WTC11 (cell line): Measurements from ENCODE around the gene EFCAB5. TPM values are rescaled to one million over a fixed set of nuclear protein-coding genes. Genes with fewer than 3 reads are reported as not detected.

Experiments used
- ATAC-seq: fragments of 200-7000 bp; cut with Tn5 transposase; 2 replicates; pipeline ENCODE4 v1.10.0; 2021; ENCODE audit warnings: mild to moderate bottlenecking, moderate library complexity
- CTCF ChIA-PET: fragments of 300-600 bp; sonication (Branson Sonifier 250); formaldehyde crosslinking; loops from one replicate; lab custom pipeline; 2021; ENCODE audit warnings: antibody characterized with exemption; lab: Charles Lee
- POLR2A ChIA-PET: fragments of 350-600 bp; sonication (Branson Sonifier 250); formaldehyde crosslinking; loops from one replicate; lab custom pipeline; 2021; ENCODE audit warnings: antibody characterized with exemption; lab: Charles Lee
- DNase-seq: peaks from one replicate; pipeline ENCODE4 v3.0.0; 2021; ENCODE audit warnings: low spot score
- H3K27ac Mint-ChIP-seq: 2 replicates; pipeline ENCODE4 v1.8.0; 2021; ENCODE audit warnings: mixed read lengths
- H3K27me3 Mint-ChIP-seq: 2 replicates; pipeline ENCODE4 v1.8.0; 2021; ENCODE audit warnings: low read depth, mild to moderate bottlenecking, moderate library complexity, mixed read lengths
- H3K36me3 Mint-ChIP-seq: 2 replicates; pipeline ENCODE4 v1.8.0; 2021; ENCODE audit warnings: mixed read lengths
- H3K4me1 Mint-ChIP-seq: 2 replicates; pipeline ENCODE4 v1.8.0; 2022; ENCODE audit warnings: mixed read lengths
- H3K4me3 Mint-ChIP-seq: 2 replicates; pipeline ENCODE4 v1.8.0; 2021; ENCODE audit warnings: mild to moderate bottlenecking, moderate library complexity, mixed read lengths
- H3K9me3 Mint-ChIP-seq: 2 replicates; pipeline ENCODE4 v1.8.0; 2021; ENCODE audit warnings: mixed read lengths
- ATF3 ChIP-seq: sonication (generic); formaldehyde crosslinking; conservative IDR thresholded peaks from 2 replicates; pipeline ENCODE4 v1.8.1; 2022; ENCODE audit warnings: mild to moderate bottlenecking, missing genetic modification reagents
- CBFB ChIP-seq: sonication (generic); formaldehyde crosslinking; IDR thresholded peaks from 2 replicates; pipeline ENCODE4 v1.8.1; 2022; ENCODE audit warnings: mild to moderate bottlenecking, low read depth, missing genetic modification reagents
- CTCF ChIP-seq: fragments of 200-600 bp; IDR thresholded peaks from 2 replicates; pipeline ENCODE4 v1.8.0; 2022; ENCODE audit warnings: antibody characterized with exemption
- E2F1 ChIP-seq: sonication (generic); formaldehyde crosslinking; IDR thresholded peaks from 2 replicates; pipeline ENCODE4 v1.8.0; 2022; ENCODE audit warnings: mild to moderate bottlenecking, missing genetic modification reagents
- ETV6 ChIP-seq: sonication (generic); formaldehyde crosslinking; IDR thresholded peaks from 2 replicates; pipeline ENCODE4 v1.8.1; 2022; ENCODE audit warnings: mild to moderate bottlenecking, missing genetic modification reagents
- GRHL2 ChIP-seq: fragments of 250-450 bp; sonication (Bioruptor Pico); IDR thresholded peaks from 2 replicates; pipeline ENCODE4 v1.8.0; 2022; ENCODE audit warnings: mild to moderate bottlenecking, moderate library complexity; ENCODE audit not compliant: insufficient replicate concordance, severe bottlenecking
- GTF2I ChIP-seq: fragments of 250-450 bp; sonication (Bioruptor Pico); conservative IDR thresholded peaks from 2 replicates; pipeline ENCODE4 v1.4.0; 2021; ENCODE audit warnings: mild to moderate bottlenecking
- JUN ChIP-seq: sonication (generic); formaldehyde crosslinking; IDR thresholded peaks from 2 replicates; pipeline ENCODE4 v1.8.0; 2023; ENCODE audit warnings: mild to moderate bottlenecking, missing genetic modification reagents
- MYBL2 ChIP-seq: sonication (generic); formaldehyde crosslinking; IDR thresholded peaks from 2 replicates; pipeline ENCODE4 v1.8.1; 2023; ENCODE audit warnings: mild to moderate bottlenecking, moderate library complexity, missing genetic modification reagents
- NR2C2 ChIP-seq: sonication (generic); formaldehyde crosslinking; IDR thresholded peaks from 2 replicates; pipeline ENCODE4 v1.8.0; 2022; ENCODE audit warnings: mild to moderate bottlenecking, missing genetic modification reagents
- PRRX2 ChIP-seq: fragments of 250-450 bp; sonication (Bioruptor Pico); IDR thresholded peaks from 2 replicates; pipeline ENCODE4 v1.8.0; 2021; ENCODE audit warnings: mild to moderate bottlenecking
- SMAD3 ChIP-seq: sonication (generic); formaldehyde crosslinking; IDR thresholded peaks from 2 replicates; pipeline ENCODE4 v1.8.0; 2022; ENCODE audit warnings: missing genetic modification reagents, mild to moderate bottlenecking, borderline replicate concordance
- SP1 ChIP-seq: sonication (generic); formaldehyde crosslinking; conservative IDR thresholded peaks from 2 replicates; pipeline ENCODE4 v1.8.1; 2022; ENCODE audit warnings: missing genetic modification reagents
- ZNF219 ChIP-seq: sonication (generic); formaldehyde crosslinking; IDR thresholded peaks from 2 replicates; pipeline ENCODE4 v1.8.0; 2023; ENCODE audit warnings: missing genetic modification reagents, mild to moderate bottlenecking, borderline replicate concordance
- total RNA-seq: library from RNA; stranded (reverse); gene quantifications from 3 replicates; pipeline ENCODE4 v1.2.3, GENCODE V29; 2021
- TF ChIP-seq, protein P1 (sequence below): sonication (generic); formaldehyde crosslinking; IDR thresholded peaks from 2 replicates; pipeline ENCODE4 v1.8.0; 2023; ENCODE audit warnings: mild to moderate bottlenecking, missing genetic modification reagents
- TF ChIP-seq, protein P2 (sequence below): sonication (generic); formaldehyde crosslinking; IDR thresholded peaks from 2 replicates; pipeline ENCODE4 v1.8.0; 2022; ENCODE audit warnings: mild to moderate bottlenecking, missing genetic modification reagents
- TF ChIP-seq, protein P3 (sequence below): fragments of 250-450 bp; sonication (Bioruptor Pico); IDR thresholded peaks from 2 replicates; pipeline ENCODE4 v1.8.0; 2021; ENCODE audit warnings: mild to moderate bottlenecking
- TF ChIP-seq, protein P4 (sequence below): sonication (generic); formaldehyde crosslinking; IDR thresholded peaks from 2 replicates; pipeline ENCODE4 v1.8.1; 2022; ENCODE audit warnings: mild to moderate bottlenecking, missing genetic modification reagents, moderate library complexity, borderline replicate concordance

EFCAB5 gene
- total RNA-seq, 1 experiment from 2014 or later, result 0.59 TPM

DNA sequence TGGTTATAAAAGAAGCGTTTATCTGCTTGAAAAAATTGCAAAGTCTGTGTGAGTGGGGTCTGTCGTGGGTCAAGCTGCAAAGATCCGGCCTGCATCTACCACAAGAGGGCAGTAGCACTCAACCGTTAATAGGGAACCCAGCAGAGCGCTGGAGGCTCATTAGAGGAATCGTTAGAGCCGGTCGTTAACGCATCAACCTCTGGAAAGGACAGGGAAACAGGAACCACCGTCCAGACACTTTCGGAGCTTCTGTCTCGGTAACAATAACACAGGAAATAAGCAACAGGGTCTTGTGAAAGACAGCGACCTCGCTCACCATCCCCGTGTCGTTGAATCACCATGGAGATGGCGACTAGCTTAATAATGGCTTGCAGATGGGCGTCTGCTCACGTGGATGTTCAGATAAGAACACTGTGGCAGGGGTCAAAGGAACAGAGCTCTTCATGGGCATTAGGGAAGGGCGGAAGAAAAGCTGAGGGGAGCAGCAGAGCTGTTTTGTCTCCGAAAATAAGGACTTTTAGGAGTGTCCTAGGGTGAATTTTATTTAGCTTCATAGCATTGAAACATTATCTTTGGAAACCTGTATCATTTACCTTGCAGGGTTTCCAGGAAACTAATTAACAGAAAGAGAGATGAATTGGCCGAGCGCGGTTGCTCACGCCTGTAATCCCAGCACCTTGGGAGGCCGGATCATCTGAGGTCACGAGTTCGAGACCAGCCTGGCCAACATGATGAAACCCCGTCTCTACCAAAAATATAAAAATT is 163.3 kb downstream of the EFCAB5 start:
- CTCF ChIA-PET, result interaction anchor here (0.5 to 6.9 kb wide), 61 partner anchors 9 to 1457 kb away, joined by 3 to 114 read pairs (median 4); partner anchors contain the start of genes CRLF3, GOSR1, NSRP1 and SLC6A4
- H3K9me3 Mint-ChIP-seq, result no peaks in the 10 kb centered on the region
- POLR2A ChIA-PET, result interaction anchor here (1.1 kb wide), 1 partner anchor 12 kb away, joined by 3 read pairs; no protein-coding TSS in a partner anchor
- peak overlapping the region; percentile 72 for H3K4me3 Mint-ChIP-seq
- H3K36me3 Mint-ChIP-seq, result no peaks in the 10 kb centered on the region
- TF ChIP-seq CTCF (peak; percentile 61), E2F1 (CRISPR knock-in tag) (no peak), JUN (CRISPR knock-in tag) (no peak)
- H3K27ac Mint-ChIP-seq, result peak overlapping the region; percentile 79
- ATAC-seq, result peak; percentile 96
- peak; percentile 78 for DNase-seq
- no peaks in the 10 kb centered on the region for H3K27me3 Mint-ChIP-seq
- H3K4me1 Mint-ChIP-seq, result peaks cover 5% of the 10 kb centered on the region; the same call in 1 of the 2 replicates

GRCh38 chr17:30112794-30113193 is 171.4 kb downstream of the EFCAB5 start:
- POLR2A ChIA-PET, result no interaction called here
- Mint-ChIP-seq H3K36me3 (no peaks in the 10 kb centered on the region), H3K9me3 (no peaks in the 10 kb centered on the region), H3K27ac (no peak overlapping the region), H3K27me3 (no peaks in the 10 kb centered on the region), H3K4me1 (peaks cover 2% of the 10 kb centered on the region), H3K4me3 (no peak overlapping the region)
- no peak for DNase-seq
- no peak for ATAC-seq
- TF ChIP-seq CBFB (CRISPR knock-in tag), result no peak
- CTCF ChIA-PET, result interaction anchor here (1.7 to 2.3 kb wide), 3 partner anchors 8 to 17 kb away, joined by 6 to 16 read pairs (median 7); no protein-coding TSS in a partner anchor

- ATAC-seq, result no peak
- TF ChIP-seq, protein P1, sequence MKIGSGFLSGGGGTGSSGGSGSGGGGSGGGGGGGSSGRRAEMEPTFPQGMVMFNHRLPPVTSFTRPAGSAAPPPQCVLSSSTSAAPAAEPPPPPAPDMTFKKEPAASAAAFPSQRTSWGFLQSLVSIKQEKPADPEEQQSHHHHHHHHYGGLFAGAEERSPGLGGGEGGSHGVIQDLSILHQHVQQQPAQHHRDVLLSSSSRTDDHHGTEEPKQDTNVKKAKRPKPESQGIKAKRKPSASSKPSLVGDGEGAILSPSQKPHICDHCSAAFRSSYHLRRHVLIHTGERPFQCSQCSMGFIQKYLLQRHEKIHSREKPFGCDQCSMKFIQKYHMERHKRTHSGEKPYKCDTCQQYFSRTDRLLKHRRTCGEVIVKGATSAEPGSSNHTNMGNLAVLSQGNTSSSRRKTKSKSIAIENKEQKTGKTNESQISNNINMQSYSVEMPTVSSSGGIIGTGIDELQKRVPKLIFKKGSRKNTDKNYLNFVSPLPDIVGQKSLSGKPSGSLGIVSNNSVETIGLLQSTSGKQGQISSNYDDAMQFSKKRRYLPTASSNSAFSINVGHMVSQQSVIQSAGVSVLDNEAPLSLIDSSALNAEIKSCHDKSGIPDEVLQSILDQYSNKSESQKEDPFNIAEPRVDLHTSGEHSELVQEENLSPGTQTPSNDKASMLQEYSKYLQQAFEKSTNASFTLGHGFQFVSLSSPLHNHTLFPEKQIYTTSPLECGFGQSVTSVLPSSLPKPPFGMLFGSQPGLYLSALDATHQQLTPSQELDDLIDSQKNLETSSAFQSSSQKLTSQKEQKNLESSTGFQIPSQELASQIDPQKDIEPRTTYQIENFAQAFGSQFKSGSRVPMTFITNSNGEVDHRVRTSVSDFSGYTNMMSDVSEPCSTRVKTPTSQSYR (CRISPR knock-in tag), result no peak
- TF ChIP-seq, protein P2, sequence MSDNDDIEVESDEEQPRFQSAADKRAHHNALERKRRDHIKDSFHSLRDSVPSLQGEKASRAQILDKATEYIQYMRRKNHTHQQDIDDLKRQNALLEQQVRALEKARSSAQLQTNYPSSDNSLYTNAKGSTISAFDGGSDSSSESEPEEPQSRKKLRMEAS (CRISPR knock-in tag), result no peak
- TF ChIP-seq, protein P3, sequence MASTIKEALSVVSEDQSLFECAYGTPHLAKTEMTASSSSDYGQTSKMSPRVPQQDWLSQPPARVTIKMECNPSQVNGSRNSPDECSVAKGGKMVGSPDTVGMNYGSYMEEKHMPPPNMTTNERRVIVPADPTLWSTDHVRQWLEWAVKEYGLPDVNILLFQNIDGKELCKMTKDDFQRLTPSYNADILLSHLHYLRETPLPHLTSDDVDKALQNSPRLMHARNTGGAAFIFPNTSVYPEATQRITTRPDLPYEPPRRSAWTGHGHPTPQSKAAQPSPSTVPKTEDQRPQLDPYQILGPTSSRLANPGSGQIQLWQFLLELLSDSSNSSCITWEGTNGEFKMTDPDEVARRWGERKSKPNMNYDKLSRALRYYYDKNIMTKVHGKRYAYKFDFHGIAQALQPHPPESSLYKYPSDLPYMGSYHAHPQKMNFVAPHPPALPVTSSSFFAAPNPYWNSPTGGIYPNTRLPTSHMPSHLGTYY (CRISPR knock-in tag), result no peak
- no peak for TF ChIP-seq GTF2I (CRISPR knock-in tag)
- TF ChIP-seq GRHL2 (CRISPR knock-in tag), result no peak
- TF ChIP-seq ETV6 (CRISPR knock-in tag), result no peak
- no peak for TF ChIP-seq MYBL2 (CRISPR knock-in tag)
- TF ChIP-seq, protein P4, sequence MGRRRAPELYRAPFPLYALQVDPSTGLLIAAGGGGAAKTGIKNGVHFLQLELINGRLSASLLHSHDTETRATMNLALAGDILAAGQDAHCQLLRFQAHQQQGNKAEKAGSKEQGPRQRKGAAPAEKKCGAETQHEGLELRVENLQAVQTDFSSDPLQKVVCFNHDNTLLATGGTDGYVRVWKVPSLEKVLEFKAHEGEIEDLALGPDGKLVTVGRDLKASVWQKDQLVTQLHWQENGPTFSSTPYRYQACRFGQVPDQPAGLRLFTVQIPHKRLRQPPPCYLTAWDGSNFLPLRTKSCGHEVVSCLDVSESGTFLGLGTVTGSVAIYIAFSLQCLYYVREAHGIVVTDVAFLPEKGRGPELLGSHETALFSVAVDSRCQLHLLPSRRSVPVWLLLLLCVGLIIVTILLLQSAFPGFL, result no peak
- no peak for TF ChIP-seq NR2C2
- TF ChIP-seq PRRX2 (CRISPR knock-in tag), result no peak
- TF ChIP-seq ZNF219 (CRISPR knock-in tag), result no peak
- no peak for TF ChIP-seq ATF3
- no peak for TF ChIP-seq SMAD3 (CRISPR knock-in tag)
- no peak for TF ChIP-seq SP1 (CRISPR knock-in tag)
- Mint-ChIP-seq H3K27ac (no peak overlapping the region), H3K9me3 (no peaks in the 10 kb centered on the region), H3K27me3 (no peaks in the 10 kb centered on the region), H3K4me3 (no peak overlapping the region), H3K4me1 (peaks cover 6% of the 10 kb centered on the region), H3K36me3 (no peaks in the 10 kb centered on the region)
- ChIA-PET CTCF (interaction anchor here (1.7 to 2.3 kb wide), 3 partner anchors 9 to 17 kb away, joined by 6 to 16 read pairs (median 7); no protein-coding TSS in a partner anchor), POLR2A (no interaction called here)
- no peak for DNase-seq
These were observed 171.8 kb downstream of the EFCAB5 start for GRCh38 chr17:30113213-30113612.
